ENCODE data around the gene HKDC1. TPM values are rescaled to one million over a fixed set of nuclear protein-coding genes. Genes with fewer than 3 reads are reported as not detected.

Gene HKDC1
- polyA plus RNA-seq, 1 experiment, result 0.18 TPM

DNA sequence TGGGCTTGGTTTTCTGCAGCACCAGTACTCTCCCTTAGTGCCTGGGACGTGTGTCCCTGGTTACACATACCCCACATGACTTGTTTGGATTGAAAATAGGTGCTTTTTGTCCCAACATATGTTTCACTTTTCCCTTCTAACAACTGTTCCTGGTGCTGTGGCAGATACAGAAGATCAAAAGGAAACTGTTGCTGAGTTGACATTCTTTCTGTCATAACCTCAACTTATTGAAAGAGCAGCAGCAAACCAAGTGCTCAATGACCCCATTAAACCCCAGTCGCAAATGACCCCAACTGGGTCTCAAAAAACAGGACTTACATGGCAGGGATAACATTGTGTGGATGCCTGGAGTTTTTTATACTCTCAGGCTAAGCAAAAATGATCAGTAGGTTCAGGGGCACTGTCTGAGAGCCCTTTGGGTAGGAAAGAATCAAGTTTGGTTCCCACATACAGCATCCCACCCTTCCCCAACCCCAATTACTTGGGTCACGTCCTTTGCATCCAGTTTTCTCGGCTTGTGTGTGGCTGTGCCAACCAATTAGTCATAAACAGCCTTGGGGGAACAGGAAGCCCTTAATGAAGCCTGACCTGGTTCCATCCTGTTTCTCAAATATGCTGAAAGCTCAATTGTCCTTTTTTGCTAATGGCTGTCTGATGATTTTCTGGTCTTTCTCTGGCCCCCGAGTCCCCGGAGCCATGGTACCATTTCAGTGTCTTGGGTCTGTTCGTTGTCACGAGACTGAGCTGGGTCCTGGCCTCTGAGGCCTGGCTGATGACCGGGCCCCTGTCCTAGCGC, 4.9 kb downstream of the HKDC1 start:
- Histone ChIP-seq H3K27me3 (ENCODE audit: control insufficient read depth, insufficient read depth, low read length) (no peaks in the 10 kb centered on the region), H3K4me3 (ENCODE audit: low read depth, low read length) (no peak overlapping the region), H3K36me3 (ENCODE audit: control insufficient read depth, insufficient read depth, low read length) (no peaks in the 10 kb centered on the region)
- DNase-seq (ENCODE audit: low read depth), result no peak
- TF ChIP-seq, protein P1, sequence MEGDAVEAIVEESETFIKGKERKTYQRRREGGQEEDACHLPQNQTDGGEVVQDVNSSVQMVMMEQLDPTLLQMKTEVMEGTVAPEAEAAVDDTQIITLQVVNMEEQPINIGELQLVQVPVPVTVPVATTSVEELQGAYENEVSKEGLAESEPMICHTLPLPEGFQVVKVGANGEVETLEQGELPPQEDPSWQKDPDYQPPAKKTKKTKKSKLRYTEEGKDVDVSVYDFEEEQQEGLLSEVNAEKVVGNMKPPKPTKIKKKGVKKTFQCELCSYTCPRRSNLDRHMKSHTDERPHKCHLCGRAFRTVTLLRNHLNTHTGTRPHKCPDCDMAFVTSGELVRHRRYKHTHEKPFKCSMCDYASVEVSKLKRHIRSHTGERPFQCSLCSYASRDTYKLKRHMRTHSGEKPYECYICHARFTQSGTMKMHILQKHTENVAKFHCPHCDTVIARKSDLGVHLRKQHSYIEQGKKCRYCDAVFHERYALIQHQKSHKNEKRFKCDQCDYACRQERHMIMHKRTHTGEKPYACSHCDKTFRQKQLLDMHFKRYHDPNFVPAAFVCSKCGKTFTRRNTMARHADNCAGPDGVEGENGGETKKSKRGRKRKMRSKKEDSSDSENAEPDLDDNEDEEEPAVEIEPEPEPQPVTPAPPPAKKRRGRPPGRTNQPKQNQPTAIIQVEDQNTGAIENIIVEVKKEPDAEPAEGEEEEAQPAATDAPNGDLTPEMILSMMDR (IDR thresholded peaks at IDR 0.05; ENCODE audit: insufficient read depth, low read depth, low read length), result no peak
- POLR2A ChIA-PET, result no interaction called here
- CTCF ChIA-PET, result interaction anchor here (0.5 kb wide), 1 partner anchor 316 kb away, joined by 3 read pairs; no protein-coding TSS in a partner anchor

DNA sequence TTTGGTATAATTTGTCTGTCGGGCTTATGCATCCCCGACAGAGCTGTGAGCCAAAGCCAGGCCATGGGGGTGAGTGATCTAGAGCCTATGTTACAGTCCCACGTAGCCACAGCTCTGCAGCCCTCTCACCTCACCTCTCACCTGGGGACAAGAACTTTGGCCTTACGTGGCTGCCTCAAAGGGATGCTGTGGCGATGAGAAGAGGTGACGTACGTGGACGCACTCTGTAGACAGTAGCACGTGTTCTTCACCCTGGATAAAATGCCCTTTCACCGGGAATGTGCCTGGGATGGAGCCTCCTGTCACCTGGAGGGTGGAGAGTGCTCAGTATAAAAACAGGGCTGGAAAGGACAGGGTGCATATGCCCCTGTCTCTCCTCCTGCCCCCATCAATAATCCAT, 5.5 kb downstream of the HKDC1 start:
- POLR2A ChIA-PET, result no interaction called here
- Histone ChIP-seq H3K36me3 (ENCODE audit: control insufficient read depth, insufficient read depth, low read length) (no peaks in the 10 kb centered on the region), H3K27me3 (ENCODE audit: control insufficient read depth, insufficient read depth, low read length) (no peaks in the 10 kb centered on the region), H3K4me3 (ENCODE audit: low read depth, low read length) (no peak overlapping the region)
- TF ChIP-seq, protein P1 (IDR thresholded peaks at IDR 0.05; ENCODE audit: insufficient read depth, low read depth, low read length), result no peak
- DNase-seq (ENCODE audit: low read depth), result no peak
- CTCF ChIA-PET, result interaction anchor here (0.5 kb wide), 1 partner anchor 316 kb away, joined by 3 read pairs; no protein-coding TSS in a partner anchor

DNA sequence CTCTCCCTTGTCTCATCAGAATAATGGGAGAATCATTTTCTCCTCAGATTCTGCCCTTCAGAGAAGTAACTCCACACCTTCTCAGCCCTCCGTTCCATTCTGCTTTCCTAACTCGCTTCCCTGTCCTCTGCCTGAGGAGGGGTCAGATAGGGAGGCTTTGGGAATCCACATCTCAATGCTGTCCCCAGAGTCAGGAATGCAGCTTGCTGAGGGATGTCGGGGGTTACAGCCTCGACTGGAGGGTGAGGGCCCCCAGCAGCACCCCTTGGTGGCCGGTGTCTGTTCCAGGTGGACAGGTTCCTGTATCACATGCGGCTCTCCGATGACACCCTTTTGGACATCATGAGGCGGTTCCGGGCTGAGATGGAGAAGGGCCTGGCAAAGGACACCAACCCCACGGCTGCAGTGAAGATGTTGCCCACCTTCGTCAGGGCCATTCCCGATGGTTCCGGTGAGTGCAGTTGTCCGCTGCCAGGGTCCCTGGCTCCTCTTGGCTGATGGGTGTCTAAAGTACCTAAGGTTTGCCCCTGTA, 6.9 kb downstream of the HKDC1 start:
- TF ChIP-seq, protein P1 (IDR thresholded peaks at IDR 0.05; ENCODE audit: insufficient read depth, low read depth, low read length), result no peak
- ChIA-PET CTCF (interaction anchor here (1.3 kb wide), 2 partner anchors 9 to 166 kb away, joined by 3 read pairs; no protein-coding TSS in a partner anchor), POLR2A (no interaction called here)
- no peaks in the 10 kb centered on the region for H3K36me3 ChIP-seq (ENCODE audit: control insufficient read depth, insufficient read depth, low read length)
- H3K27me3 ChIP-seq (ENCODE audit: control insufficient read depth, insufficient read depth, low read length), result no peaks in the 10 kb centered on the region
- no peak for DNase-seq (ENCODE audit: low read depth)
- H3K4me3 ChIP-seq (ENCODE audit: low read depth, low read length), result no peak overlapping the region

GRCh38 chr10:69228151-69228550, 8.0 kb downstream of the HKDC1 start:
- no peak overlapping the region for H3K4me3 ChIP-seq (ENCODE audit: low read depth, low read length)
- H3K36me3 ChIP-seq (ENCODE audit: control insufficient read depth, insufficient read depth, low read length), result no peaks in the 10 kb centered on the region
- DNase-seq (ENCODE audit: low read depth), result no peak
- TF ChIP-seq, protein P1 (IDR thresholded peaks at IDR 0.05; ENCODE audit: insufficient read depth, low read depth, low read length), result no peak
- ChIA-PET CTCF (interaction anchor here (0.8 to 2.7 kb wide), 3 partner anchors 10 to 165 kb away, joined by 3 to 9 read pairs (median 7); no protein-coding TSS in a partner anchor), POLR2A (no interaction called here)
- no peaks in the 10 kb centered on the region for H3K27me3 ChIP-seq (ENCODE audit: control insufficient read depth, insufficient read depth, low read length)

DNA sequence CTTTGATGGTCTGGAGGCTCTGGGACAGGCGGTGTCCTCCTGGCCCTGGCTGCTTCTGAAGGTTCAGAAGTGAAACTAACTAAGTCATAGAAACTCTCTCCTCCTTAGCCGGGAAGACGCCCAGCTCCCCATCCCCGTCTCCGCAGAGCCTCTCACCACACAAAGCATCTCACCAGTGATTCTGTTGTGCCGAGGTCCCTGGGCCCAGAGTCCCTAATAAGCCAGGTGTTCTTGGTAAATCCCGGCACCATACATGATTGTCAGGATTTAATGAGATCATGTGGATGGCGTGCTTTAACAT, 9.4 kb downstream of the HKDC1 start:
- ChIA-PET POLR2A (no interaction called here), CTCF (interaction anchor here (0.7 to 2.7 kb wide), 3 partner anchors 154 to 163 kb away, joined by 3 to 9 read pairs (median 3); no protein-coding TSS in a partner anchor)
- Histone ChIP-seq H3K4me3 (ENCODE audit: low read depth, low read length) (no peak overlapping the region), H3K27me3 (ENCODE audit: control insufficient read depth, insufficient read depth, low read length) (no peaks in the 10 kb centered on the region), H3K36me3 (ENCODE audit: control insufficient read depth, insufficient read depth, low read length) (no peaks in the 10 kb centered on the region)
- TF ChIP-seq, protein P1 (IDR thresholded peaks at IDR 0.05; ENCODE audit: insufficient read depth, low read depth, low read length), result no peak
- no peak for DNase-seq (ENCODE audit: low read depth)
